ENCODE data around the gene IL12RB2. TPM values are rescaled to one million over a fixed set of nuclear protein-coding genes. Genes with fewer than 3 reads are reported as not detected.

IL12RB2 gene
- total RNA-seq, 1 donor from 2014 or later = 0.06 TPM

- peaks cover 7% of the 10 kb centered on the region for H3K27me3 ChIP-seq
- H3K36me3 ChIP-seq = no peaks in the 10 kb centered on the region
- H3K4me3 ChIP-seq = no peak overlapping the region
- TF ChIP-seq EZH2phosphoT487 (IDR thresholded peaks at IDR 0.05) (no peak), CTCF (IDR thresholded peaks at IDR 0.05) (no peak), EZH2 (IDR thresholded peaks at IDR 0.05) (no peak)
- H3K27me3 Mint-ChIP-seq (ENCODE audit: insufficient read depth, low read depth) = no peaks in the 10 kb centered on the region
- no peaks in the 10 kb centered on the region for H3K4me1 Mint-ChIP-seq
- H3K27ac Mint-ChIP-seq = no peak overlapping the region
- H2AFZ ChIP-seq (replicated peaks) = no peak overlapping the region
- H3K36me3 Mint-ChIP-seq = no peaks in the 10 kb centered on the region
- H4K20me1 ChIP-seq (ENCODE audit: low read depth) = no peaks in the 10 kb centered on the region
- H3K79me2 ChIP-seq (ENCODE audit: low read depth) = no peaks in the 10 kb centered on the region
- H3K4me3 Mint-ChIP-seq = no peak overlapping the region
- H3K4me2 ChIP-seq = no peak overlapping the region
- no peaks in the 10 kb centered on the region for H3F3A ChIP-seq (ENCODE audit: low read depth)
- H3K27ac ChIP-seq = no peak overlapping the region
- peaks cover 5% of the 10 kb centered on the region for H3K4me1 ChIP-seq
- H3K9me3 ChIP-seq (ENCODE audit: low read depth) = no peaks in the 10 kb centered on the region
- H3K9me3 Mint-ChIP-seq = no peaks in the 10 kb centered on the region
- DNase-seq (ENCODE audit: low spot score) = no peak
- no peak overlapping the region for H3K9ac ChIP-seq
Measured at GRCh38 chr1:67313934-67314671, 6.4 kb downstream of the IL12RB2 start.

- Histone ChIP-seq H3K27ac (no peak overlapping the region), H3K27me3 (peaks cover 1% of the 10 kb centered on the region), H4K20me1 (ENCODE audit: low read depth) (no peaks in the 10 kb centered on the region), H3K4me1 (peaks cover 5% of the 10 kb centered on the region), H3K79me2 (ENCODE audit: low read depth) (no peaks in the 10 kb centered on the region), H3K9ac (no peak overlapping the region), H3K9me3 (ENCODE audit: low read depth) (no peaks in the 10 kb centered on the region), H3K4me2 (no peak overlapping the region), H3K36me3 (no peaks in the 10 kb centered on the region), H3K4me3 (no peak overlapping the region), H2AFZ (replicated peaks) (no peak overlapping the region), H3F3A (ENCODE audit: low read depth) (no peaks in the 10 kb centered on the region)
- no peak for DNase-seq (ENCODE audit: low spot score)
- no peak overlapping the region for H3K4me3 Mint-ChIP-seq
- H3K27me3 Mint-ChIP-seq (ENCODE audit: insufficient read depth, low read depth) = no peaks in the 10 kb centered on the region
- no peak overlapping the region for H3K27ac Mint-ChIP-seq
- TF ChIP-seq EZH2 (IDR thresholded peaks at IDR 0.05) = no peak
- no peak for TF ChIP-seq CTCF (IDR thresholded peaks at IDR 0.05)
- TF ChIP-seq EZH2phosphoT487 (IDR thresholded peaks at IDR 0.05) = no peak
- H3K36me3 Mint-ChIP-seq = no peaks in the 10 kb centered on the region
- H3K4me1 Mint-ChIP-seq = no peaks in the 10 kb centered on the region
- H3K9me3 Mint-ChIP-seq = no peaks in the 10 kb centered on the region
Measured at GRCh38 chr1:67314696-67315095, 7.0 kb downstream of the IL12RB2 start.

GRCh38 chr1:67316180-67316902 is 8.7 kb downstream of the IL12RB2 start:
- Histone ChIP-seq H4K20me1 (ENCODE audit: low read depth) (no peaks in the 10 kb centered on the region), H3K9me3 (ENCODE audit: low read depth) (no peaks in the 10 kb centered on the region), H3K4me2 (no peak overlapping the region), H2AFZ (replicated peaks) (no peak overlapping the region), H3K27ac (no peak overlapping the region), H3K4me1 (peaks cover 5% of the 10 kb centered on the region), H3K27me3 (no peaks in the 10 kb centered on the region), H3F3A (ENCODE audit: low read depth) (no peaks in the 10 kb centered on the region), H3K79me2 (ENCODE audit: low read depth) (no peaks in the 10 kb centered on the region), H3K36me3 (no peaks in the 10 kb centered on the region), H3K4me3 (no peak overlapping the region), H3K9ac (no peak overlapping the region)
- no peak overlapping the region for H3K4me3 Mint-ChIP-seq
- H3K27me3 Mint-ChIP-seq (ENCODE audit: insufficient read depth, low read depth) = no peaks in the 10 kb centered on the region
- H3K9me3 Mint-ChIP-seq = no peaks in the 10 kb centered on the region
- DNase-seq (ENCODE audit: low spot score) = no peak
- H3K27ac Mint-ChIP-seq = no peak overlapping the region
- TF ChIP-seq EZH2 (IDR thresholded peaks at IDR 0.05) = no peak
- TF ChIP-seq EZH2phosphoT487 (IDR thresholded peaks at IDR 0.05) = no peak
- no peak for TF ChIP-seq CTCF (IDR thresholded peaks at IDR 0.05)
- H3K36me3 Mint-ChIP-seq = no peaks in the 10 kb centered on the region
- H3K4me1 Mint-ChIP-seq = no peaks in the 10 kb centered on the region

Data from neural progenitor cell (in vitro differentiated cells).